Neuronal stem cell (in vitro differentiated cells): ENCODE results near the gene HERC5.

Experiments used
- DNase-seq: peaks from one replicate; pipeline ENCODE4 v3.0.0-alpha.2; 2013; ENCODE audit warnings: low spot score
- H2AFZ ChIP-seq: one replicate; pipeline ENCODE4 v1.6.1; 2013; ENCODE audit warnings: mild to moderate bottlenecking, low read length, inconsistent platforms
- H2AK5ac ChIP-seq: 2 replicates; pipeline ENCODE4 v1.6.1; 2013; ENCODE audit warnings: low read depth, mild to moderate bottlenecking, inconsistent platforms, low read length, moderate library complexity, mixed read lengths
- H2BK120ac ChIP-seq: 2 replicates; pipeline ENCODE4 v1.6.1; 2013; ENCODE audit warnings: low read depth, mild to moderate bottlenecking, inconsistent platforms, low read length, moderate library complexity, mixed read lengths
- H2BK12ac ChIP-seq: one replicate; pipeline ENCODE4 v1.6.1; 2013; ENCODE audit warnings: low read length, inconsistent platforms
- H2BK15ac ChIP-seq: 2 replicates; pipeline ENCODE4 v1.6.1; 2013; ENCODE audit warnings: mild to moderate bottlenecking, low read length, inconsistent platforms, mixed read lengths
- H2BK5ac ChIP-seq: one replicate; pipeline ENCODE4 v1.6.1; 2013; ENCODE audit warnings: inconsistent platforms, mild to moderate bottlenecking, low read length, moderate library complexity
- H3K14ac ChIP-seq: one replicate; pipeline ENCODE4 v1.6.1; 2013; ENCODE audit warnings: low read length, inconsistent platforms
- H3K18ac ChIP-seq: 2 replicates; pipeline ENCODE4 v1.6.1; 2013; ENCODE audit warnings: low read length, inconsistent platforms
- H3K23ac ChIP-seq: 2 replicates; pipeline ENCODE4 v1.6.1; 2013; ENCODE audit warnings: low read depth, mild to moderate bottlenecking, mixed read lengths, low read length, inconsistent platforms; ENCODE audit not compliant: poor library complexity
- H3K27ac ChIP-seq: replicated peaks from 3 replicates; pipeline ENCODE4 v1.5.1; 2013; ENCODE audit warnings: low read length, inconsistent platforms
- H3K27me3 ChIP-seq, 3 experiments: 2 replicates each; pipeline ENCODE4 v1.6.1; 2013; ENCODE audit warnings: low read length in 3 of 3, mild to moderate bottlenecking in 2 of 3, inconsistent platforms in 1 of 3, low read depth in 1 of 3, mixed read lengths in 1 of 3, moderate library complexity in 1 of 3; ENCODE audit not compliant: control insufficient read depth in 3 of 3, insufficient read depth in 3 of 3
- H3K36me3 ChIP-seq, 2 donors: replicated peaks in 1 of 2; 2 replicates each; pipeline ENCODE4 v1.6.1; 2013; ENCODE audit warnings: low read length in 2 of 2; ENCODE audit not compliant: control insufficient read depth in 2 of 2, insufficient read depth in 2 of 2
- H3K4ac ChIP-seq: 2 replicates; pipeline ENCODE4 v1.6.1; 2013; ENCODE audit warnings: inconsistent platforms, mild to moderate bottlenecking, low read length, moderate library complexity
- H3K4me1 ChIP-seq, 2 donors: 1 replicate in 1 of 2; 2 replicates in 1 of 2; pipeline ENCODE4 v1.6.1; 2013; ENCODE audit warnings: low read length in 2 of 2, low read depth in 1 of 2; ENCODE audit not compliant: control insufficient read depth in 2 of 2, insufficient read depth in 1 of 2
- H3K4me2 ChIP-seq: one replicate; pipeline ENCODE4 v1.6.1; 2013; ENCODE audit warnings: mild to moderate bottlenecking, low read length, inconsistent platforms; ENCODE audit not compliant: insufficient read depth, poor library complexity, severe bottlenecking
- H3K4me3 ChIP-seq, 2 donors: 2 replicates each; pipeline ENCODE4 v1.5.1; 2013; ENCODE audit warnings: low read length in 2 of 2, mild to moderate bottlenecking in 2 of 2, inconsistent platforms in 1 of 2, moderate library complexity in 1 of 2
- H3K79me1 ChIP-seq: one replicate; pipeline ENCODE4 v1.6.1; 2013; ENCODE audit warnings: low read depth, mild to moderate bottlenecking, inconsistent platforms, low read length, moderate library complexity
- H3K9ac ChIP-seq: one replicate; pipeline ENCODE4 v1.6.1; 2013; ENCODE audit warnings: mild to moderate bottlenecking, low read depth, low read length, inconsistent platforms; ENCODE audit not compliant: poor library complexity
- H3K9me3 ChIP-seq, 2 donors: replicated peaks in 1 of 2; 2 replicates each; pipeline versions ENCODE3 to v1.6.1; 2013; ENCODE audit warnings: low read length in 2 of 2, mild to moderate bottlenecking in 2 of 2, inconsistent platforms in 1 of 2, low read depth in 1 of 2, mixed read lengths in 1 of 2, moderate library complexity in 1 of 2; ENCODE audit not compliant: control insufficient read depth in 2 of 2, insufficient read depth in 1 of 2
- H4K8ac ChIP-seq: one replicate; pipeline ENCODE4 v1.6.1; 2013; ENCODE audit warnings: low read depth, mild to moderate bottlenecking, inconsistent platforms, low read length, moderate library complexity
- H4K91ac ChIP-seq: one replicate; pipeline ENCODE4 v1.6.1; 2013; ENCODE audit warnings: low read length, low read depth, mild to moderate bottlenecking, inconsistent platforms; ENCODE audit not compliant: poor library complexity
- WGBS, 2 donors: extraction: QIAGEN DNeasy Blood & Tissue Kit; methylation state at CpG; one replicate each; pipeline ENCODE4 v1.1.7; 2013; ENCODE audit warnings: missing lambda C conversion rate in 2 of 2, mixed read lengths in 1 of 2; ENCODE audit not compliant: insufficient read length in 2 of 2, insufficient replicate concordance in 1 of 2; ENCODE audit errors: extremely low coverage in 2 of 2; 5-methylcytosine and 5-hydroxymethylcytosine counted together

HERC5 gene

GRCh38 chr4:88503344-88503743 is 46.4 kb downstream of the HERC5 start:
- H3K36me3 ChIP-seq = no peaks in the 10 kb centered on the region
- H3K4me3 ChIP-seq = no peak overlapping the region
- no CpG with 5 or more reads among the region's 2 CpGs for WGBS, 2 donors
- H2AK5ac ChIP-seq = no peak overlapping the region
- H3K14ac ChIP-seq = no peak overlapping the region
- no peak overlapping the region for H3K23ac ChIP-seq
- H2BK5ac ChIP-seq = no peak overlapping the region
- no peak overlapping the region for H2AFZ ChIP-seq
- no peak overlapping the region for H3K27ac ChIP-seq
- no peak for DNase-seq
- H2BK12ac ChIP-seq = no peak overlapping the region
- H2BK120ac ChIP-seq = no peak overlapping the region
- H3K9ac ChIP-seq = no peak overlapping the region
- no peak overlapping the region for H2BK15ac ChIP-seq
- H3K9me3 ChIP-seq = no peaks in the 10 kb centered on the region
- H4K8ac ChIP-seq = no peak overlapping the region
- H3K4me2 ChIP-seq = no peak overlapping the region
- H3K4me1 ChIP-seq = no peaks in the 10 kb centered on the region
- no peaks in the 10 kb centered on the region for H3K79me1 ChIP-seq
- H4K91ac ChIP-seq = no peak overlapping the region
- no peak overlapping the region for H3K4ac ChIP-seq
- no peaks in the 10 kb centered on the region for H3K27me3 ChIP-seq
- H3K18ac ChIP-seq = no peak overlapping the region

GRCh38 chr4:88511236-88511635 is 54.3 kb downstream of the HERC5 start:
- Histone ChIP-seq H3K27ac (no peak overlapping the region), H3K36me3 (no peaks in the 10 kb centered on the region), H3K79me1 (no peaks in the 10 kb centered on the region), H2BK12ac (no peak overlapping the region), H3K9ac (no peak overlapping the region), H3K14ac (no peak overlapping the region), H4K91ac (no peak overlapping the region), H4K8ac (no peak overlapping the region), H2AFZ (no peak overlapping the region), H3K27me3 (no peaks in the 10 kb centered on the region), H2BK120ac (no peak overlapping the region), H3K4ac (no peak overlapping the region), H3K23ac (no peak overlapping the region), H2BK5ac (no peak overlapping the region), H3K18ac (no peak overlapping the region), H2AK5ac (no peak overlapping the region), H3K4me3 (no peak overlapping the region), H3K4me1 (no peaks in the 10 kb centered on the region), H3K9me3 (no peaks in the 10 kb centered on the region), H2BK15ac (no peak overlapping the region), H3K4me2 (no peak overlapping the region)
- no peak for DNase-seq
- no CpG with 5 or more reads among the region's 3 CpGs for WGBS, 2 donors

GRCh38 chr4:88514557-88515511 is 57.9 kb downstream of the HERC5 start:
- DNase-seq = no peak
- Histone ChIP-seq H3K18ac (no peak overlapping the region), H3K4ac (no peak overlapping the region), H4K91ac (no peak overlapping the region), H3K27ac (no peak overlapping the region), H3K4me2 (no peak overlapping the region), H4K8ac (no peak overlapping the region), H3K27me3 (no peaks in the 10 kb centered on the region), H3K36me3 (peaks cover 0 to 1% of the 10 kb centered on the region in 2 donors), H3K79me1 (no peaks in the 10 kb centered on the region), H3K23ac (no peak overlapping the region), H3K9ac (no peak overlapping the region), H2AFZ (peak overlapping the region; percentile 66), H2BK5ac (no peak overlapping the region), H2BK120ac (no peak overlapping the region), H2BK12ac (no peak overlapping the region), H2AK5ac (no peak overlapping the region), H3K4me1 (no peaks in the 10 kb centered on the region), H2BK15ac (no peak overlapping the region), H3K14ac (no peak overlapping the region), H3K9me3 (no peaks in the 10 kb centered on the region), H3K4me3 (no peak overlapping the region)
- WGBS, 2 donors = no CpG with 5 or more reads among the region's 8 CpGs

GRCh38 chr4:88516746-88517145 is 59.8 kb downstream of the HERC5 start:
- Histone ChIP-seq H3K4me3 (no peak overlapping the region), H2BK15ac (no peak overlapping the region), H3K4ac (no peak overlapping the region), H4K91ac (no peak overlapping the region), H2AFZ (no peak overlapping the region), H2BK120ac (no peak overlapping the region), H3K4me1 (no peaks in the 10 kb centered on the region), H3K23ac (no peak overlapping the region), H3K36me3 (peaks cover 4 to 20% of the 10 kb centered on the region in 2 donors), H3K27ac (no peak overlapping the region), H3K18ac (no peak overlapping the region), H3K14ac (no peak overlapping the region), H3K27me3 (no peaks in the 10 kb centered on the region), H3K9ac (no peak overlapping the region), H3K9me3 (no peaks in the 10 kb centered on the region), H2BK12ac (no peak overlapping the region), H3K4me2 (no peak overlapping the region), H3K79me1 (no peaks in the 10 kb centered on the region), H4K8ac (no peak overlapping the region), H2BK5ac (no peak overlapping the region), H2AK5ac (no peak overlapping the region)
- no peak for DNase-seq
- WGBS, 2 donors = no CpG with 5 or more reads among the region's 3 CpGs
